ENCODE measurements around the gene SGPL1. TPM values are rescaled to one million over a fixed set of nuclear protein-coding genes. Genes with fewer than 3 reads are reported as not detected.
"Not testable (repeated sequence)": the region's sequence is repeated elsewhere in the genome, so short reads cannot be mapped to it uniquely, and the experiment has no call there.

The SGPL1 gene
- total and polyA plus RNA-seq, 2 of the 8 experiments (the other 6 are each of a cell fraction or from before 2014, with no cell fraction given): 20.5 to 51.6 TPM

DNA sequence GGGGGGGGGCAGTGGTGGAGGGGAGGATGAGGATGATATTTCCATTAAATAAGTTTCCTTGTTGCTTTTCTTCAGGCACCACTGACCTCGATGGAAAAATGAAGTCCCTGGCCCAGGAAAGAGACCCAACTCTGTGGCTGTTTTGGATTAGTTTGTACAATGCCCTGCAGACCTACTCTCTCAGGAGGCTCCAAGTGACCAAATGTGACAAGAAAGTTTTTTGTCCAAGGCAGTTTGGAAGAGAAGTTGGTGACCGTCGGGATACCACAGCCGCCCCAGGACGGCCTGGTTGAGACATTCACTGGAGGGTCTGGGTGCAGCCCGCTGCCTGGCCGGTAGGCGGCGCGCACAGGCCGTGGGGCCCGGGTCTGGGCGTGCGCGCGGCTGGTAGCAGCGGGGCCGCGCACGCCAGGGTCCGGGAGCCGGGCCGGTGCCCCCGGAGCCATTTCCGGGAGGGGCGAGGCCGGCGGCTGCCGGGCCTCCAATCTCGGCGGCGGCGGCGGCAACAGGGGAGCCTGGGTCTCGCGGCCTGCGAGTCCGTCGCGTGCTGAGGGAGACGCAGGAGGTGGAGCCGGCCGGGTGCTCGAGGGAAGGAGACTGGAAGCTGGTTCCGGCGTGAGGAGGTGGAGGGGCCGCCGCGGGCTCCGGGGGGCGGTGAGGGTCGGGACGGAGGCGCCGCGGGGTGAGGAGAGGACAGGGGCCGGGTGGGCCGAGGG is at the start of gene SGPL1 (continued):
- TF ChIP-seq EGR1 (IDR thresholded peaks at IDR 0.05; ENCODE audit: borderline replicate concordance, low read depth, low read length): no peak
- TF ChIP-seq CHD1 (IDR thresholded peaks at IDR 0.05; ENCODE audit: low read depth, low read length): no peak

- not testable (repeated sequence) for H3K14ac ChIP-seq (ENCODE audit: insufficient read length); H3K23ac ChIP-seq (ENCODE audit: insufficient read length); H4K20me1 ChIP-seq (replicated peaks in 1 of 2; ENCODE audit: control insufficient read depth in 1 of 2, insufficient read depth in 2 of 2, low read length in 2 of 2); H3K56ac ChIP-seq (replicated peaks; ENCODE audit: insufficient read length, low read depth, low read length); H4K8ac ChIP-seq (ENCODE audit: extremely low read depth, insufficient read depth, low read length); DNase-seq (ENCODE audit: low read depth in 1 of 2, low spot score in 2 of 2); H3K4me2 ChIP-seq (ENCODE audit: insufficient read depth in 1 of 2, low read depth in 2 of 2, low read length in 2 of 2); H3K27ac ChIP-seq (ENCODE audit: low read depth, low read length); H3K4me3 ChIP-seq (ENCODE audit: extremely low read depth in 1 of 4, insufficient read depth in 2 of 4, low read depth in 3 of 4, low read length in 4 of 4); H2BK15ac ChIP-seq (ENCODE audit: low read length); H3K23me2 ChIP-seq (ENCODE audit: low read depth, low read length); H2BK5ac ChIP-seq (ENCODE audit: low read depth, low read length); H2AFZ ChIP-seq (ENCODE audit: low read length); H3K27me3 ChIP-seq (replicated peaks in 1 of 4; ENCODE audit: control insufficient read depth in 3 of 4, extremely low read depth in 1 of 4, insufficient read depth in 3 of 4, low read length in 3 of 4); H3K9ac ChIP-seq (replicated peaks in 1 of 4; ENCODE audit: extremely low read depth in 1 of 4, low read depth in 3 of 4, low read length in 3 of 4); H3K4me1 ChIP-seq (replicated peaks in 1 of 4; ENCODE audit: control insufficient read depth in 3 of 4, insufficient read depth in 4 of 4, low read length in 3 of 4); H3K79me1 ChIP-seq (ENCODE audit: low read depth, low read length); H3K4ac ChIP-seq (replicated peaks; ENCODE audit: insufficient read length, low read depth, low read length); H4K91ac ChIP-seq (replicated peaks; ENCODE audit: insufficient read length, low read length); FAIRE-seq; H3K36me3 ChIP-seq (ENCODE audit: control insufficient read depth in 2 of 4, insufficient read depth in 4 of 4, low read length in 3 of 4); H3K79me2 ChIP-seq (ENCODE audit: control insufficient read depth in 1 of 2, insufficient read depth in 2 of 2, low read length in 2 of 2); H2BK20ac ChIP-seq (ENCODE audit: low read length); H4K5ac ChIP-seq (ENCODE audit: insufficient read length, low read depth, low read length); H2BK12ac ChIP-seq (ENCODE audit: low read depth, low read length); H3K18ac ChIP-seq (ENCODE audit: extremely low read depth, low read length); H2BK120ac ChIP-seq (replicated peaks; ENCODE audit: low read depth, low read length); H2AK5ac ChIP-seq (ENCODE audit: low read depth, low read length)
- ChIA-PET CTCF (ENCODE audit: partially characterized antibody) (interaction anchor here (0.6 to 1.0 kb wide), 3 partner anchors 10 to 503 kb away, joined by 3 to 4 read pairs (median 3); no protein-coding TSS in a partner anchor), POLR2A (ENCODE audit: partially characterized antibody) (interaction anchor here (1.4 kb wide), 1 partner anchor 10 kb away, joined by 3 read pairs; no protein-coding TSS in a partner anchor)
- WGBS, 2 experiments (ENCODE audit: extremely low coverage in 1 of 2, insufficient coverage in 1 of 2, insufficient read length in 1 of 2, insufficient replicate concordance in 2 of 2, low coverage in 1 of 2, low lambda C conversion rate in 2 of 2, missing lambda C conversion rate in 1 of 2): 97% methylated on average over 5 of the region's 6 CpGs; no CpG with 5 or more reads in 1 of the 2 experiments
- peaks cover 9 to 12% of the 10 kb centered on the region in 2 experiments for H3K9me3 ChIP-seq (ENCODE audit: insufficient read depth in 2 of 2, low read depth in 1 of 2, low read length in 1 of 2)
Measured at GRCh38 chr10:70768026-70768685, 47.6 kb upstream of the SGPL1 start.
